ENCODE measurements around the gene PKMYT1. TPM values are rescaled to one million over a fixed set of nuclear protein-coding genes. Genes with fewer than 3 reads are reported as not detected.

Gene PKMYT1
- total RNA-seq, 2 experiments from 2014 or later: 0.47 to 0.60 TPM

DNA sequence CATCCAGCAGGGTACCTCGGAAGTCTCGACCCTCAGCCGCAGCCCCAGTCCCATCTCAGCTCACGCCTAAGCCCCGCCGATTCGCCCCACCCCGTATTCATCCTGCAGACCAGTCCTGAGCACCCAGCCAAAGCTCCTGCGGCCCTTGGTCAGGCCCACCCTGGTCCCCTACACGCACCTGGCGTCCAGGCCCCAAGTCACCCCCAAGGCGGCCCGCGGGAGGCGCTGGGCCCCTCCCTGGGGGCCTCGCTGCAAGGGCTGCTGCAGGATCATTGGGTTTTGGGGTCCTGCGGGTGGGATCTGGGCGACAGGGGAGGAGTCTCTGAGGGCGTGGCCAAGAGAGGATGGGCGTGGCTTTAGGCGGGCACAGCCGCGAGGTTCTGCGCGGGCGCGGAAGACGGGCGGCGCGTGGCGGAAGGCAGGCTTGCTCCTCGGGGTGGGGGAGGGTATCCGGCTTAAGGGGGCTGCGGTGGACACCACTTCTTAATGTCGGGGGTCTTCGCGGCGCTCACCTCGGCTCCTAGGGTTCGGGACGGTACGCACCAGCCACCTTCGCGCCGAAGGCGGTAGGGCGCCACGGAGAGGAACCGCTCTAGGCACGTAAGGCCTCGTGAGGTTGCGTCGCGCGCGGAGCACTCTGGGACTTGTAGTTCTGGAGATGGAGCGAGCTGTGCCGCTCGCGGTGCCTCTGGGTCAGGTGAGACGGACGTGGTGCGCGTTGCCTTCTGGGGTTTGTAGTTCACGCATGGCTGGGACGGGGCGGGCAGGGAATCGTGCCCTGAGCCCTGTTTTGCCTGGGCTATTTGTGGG, 43.6 kb upstream of the PKMYT1 start, which contains the start of the genes HCFC1R1 and THOC6:
Gene HCFC1R1 (minus strand): TSS at position 274 of the 810 bp plus-strand sequence. CDS start 1 bp downstream, at position 273.
Gene THOC6 (plus strand): TSS at position 367 of the 810 bp plus-strand sequence. CDS start 292 bp downstream, at position 659.
- H3K4me3 Mint-ChIP-seq: peak within 1 kb of the TSS; percentile 66
- H3K36me3 ChIP-seq (ENCODE audit: insufficient read depth, low read length): peaks cover 20% of the 10 kb centered on the region
- peaks cover 77% of the 10 kb centered on the region for H3K4me1 ChIP-seq (ENCODE audit: insufficient read depth, low read length)
- H3K27ac Mint-ChIP-seq: peak within 1 kb of the TSS; percentile 78
- peaks cover 0 to 4% of the 10 kb centered on the region in 2 experiments for H3K27me3 ChIP-seq (ENCODE audit: control insufficient read depth in 1 of 2, insufficient read depth in 2 of 2, low read length in 2 of 2)
- ATAC-seq (ENCODE audit: poor library complexity) (peak; percentile 76), DNase-seq (peak; percentile 90 to 99 (median 95))
- intact Hi-C loops (cut with DNase I, micrococcal nuclease): loop anchor here in 1 of 2 experiments (10.0 kb wide), 1 partner anchor 431 kb away; no protein-coding TSS in a partner anchor
- H3K36me3 Mint-ChIP-seq (ENCODE audit: low read depth): peaks cover 22% of the 10 kb centered on the region
- POLR2A ChIA-PET: interaction anchor here (0.6 to 2.3 kb wide), 10 partner anchors 8 to 377 kb away, joined by 4 to 8 read pairs (median 5); partner anchors contain the start of genes ZNF174, ZNF213 and ZSCAN32
- H3K9me3 Mint-ChIP-seq: no peaks in the 10 kb centered on the region
- H3K9me3 ChIP-seq (ENCODE audit: control insufficient read depth in 1 of 2, insufficient read depth in 1 of 2, low read length in 2 of 2): peaks cover 0 to 1% of the 10 kb centered on the region in 2 experiments
- peaks cover 51% of the 10 kb centered on the region for H3K4me1 Mint-ChIP-seq (ENCODE audit: low read depth)
- peaks cover 1% of the 10 kb centered on the region for H3K27me3 Mint-ChIP-seq
- CTCF ChIA-PET: interaction anchor here (0.7 to 5.1 kb wide), 4 partner anchors 8 to 156 kb away, joined by 3 to 35 read pairs (median 5); no protein-coding TSS in a partner anchor
- TF ChIP-seq, protein P1, sequence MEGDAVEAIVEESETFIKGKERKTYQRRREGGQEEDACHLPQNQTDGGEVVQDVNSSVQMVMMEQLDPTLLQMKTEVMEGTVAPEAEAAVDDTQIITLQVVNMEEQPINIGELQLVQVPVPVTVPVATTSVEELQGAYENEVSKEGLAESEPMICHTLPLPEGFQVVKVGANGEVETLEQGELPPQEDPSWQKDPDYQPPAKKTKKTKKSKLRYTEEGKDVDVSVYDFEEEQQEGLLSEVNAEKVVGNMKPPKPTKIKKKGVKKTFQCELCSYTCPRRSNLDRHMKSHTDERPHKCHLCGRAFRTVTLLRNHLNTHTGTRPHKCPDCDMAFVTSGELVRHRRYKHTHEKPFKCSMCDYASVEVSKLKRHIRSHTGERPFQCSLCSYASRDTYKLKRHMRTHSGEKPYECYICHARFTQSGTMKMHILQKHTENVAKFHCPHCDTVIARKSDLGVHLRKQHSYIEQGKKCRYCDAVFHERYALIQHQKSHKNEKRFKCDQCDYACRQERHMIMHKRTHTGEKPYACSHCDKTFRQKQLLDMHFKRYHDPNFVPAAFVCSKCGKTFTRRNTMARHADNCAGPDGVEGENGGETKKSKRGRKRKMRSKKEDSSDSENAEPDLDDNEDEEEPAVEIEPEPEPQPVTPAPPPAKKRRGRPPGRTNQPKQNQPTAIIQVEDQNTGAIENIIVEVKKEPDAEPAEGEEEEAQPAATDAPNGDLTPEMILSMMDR (IDR thresholded peaks at IDR 0.05): no peak
- peak within 1 kb of the TSS; percentile 78 for H3K4me3 ChIP-seq (ENCODE audit: low read length)
- peak within 1 kb of the TSS; percentile 80 to 96 for H3K27ac ChIP-seq (ENCODE audit: low read depth in 1 of 2, low read length in 2 of 2)

DNA sequence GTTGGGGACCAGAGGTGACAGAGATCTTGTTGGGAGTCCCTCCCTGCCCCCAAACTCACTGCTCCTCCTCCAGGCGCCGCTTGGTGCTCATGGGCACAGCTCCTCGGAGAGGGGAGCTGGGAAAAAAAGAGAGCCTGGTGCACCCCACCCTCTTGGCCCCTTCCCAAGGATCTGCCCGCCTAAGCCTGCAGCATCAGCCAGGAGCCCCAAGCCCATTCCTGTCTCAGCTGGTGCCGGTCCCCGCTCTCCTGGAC, 43.1 kb upstream of the PKMYT1 start:
- Mint-ChIP-seq H3K36me3 (ENCODE audit: low read depth) (peaks cover 22% of the 10 kb centered on the region), H3K9me3 (no peaks in the 10 kb centered on the region), H3K27ac (peak overlapping the region; percentile 78), H3K4me3 (peak overlapping the region; percentile 66), H3K27me3 (no peaks in the 10 kb centered on the region), H3K4me1 (ENCODE audit: low read depth) (peaks cover 50% of the 10 kb centered on the region)
- H3K36me3 ChIP-seq (ENCODE audit: insufficient read depth, low read length): peaks cover 20% of the 10 kb centered on the region
- ChIA-PET POLR2A (interaction anchor here (0.6 to 2.3 kb wide), 8 partner anchors 8 to 378 kb away, joined by 4 to 8 read pairs (median 4); partner anchors contain the start of genes ZNF174, ZNF213 and ZSCAN32), CTCF (interaction anchor here (1.4 to 5.4 kb wide), 4 partner anchors 8 to 106 kb away, joined by 6 to 38 read pairs (median 21); no protein-coding TSS in a partner anchor)
- peak overlapping the region; percentile 78 for H3K4me3 ChIP-seq (ENCODE audit: low read length)
- peak overlapping the region; percentile 80 to 96 for H3K27ac ChIP-seq (ENCODE audit: low read depth in 1 of 2, low read length in 2 of 2)
- H3K9me3 ChIP-seq (ENCODE audit: control insufficient read depth in 1 of 2, insufficient read depth in 1 of 2, low read length in 2 of 2): no peaks in the 10 kb centered on the region
- H3K4me1 ChIP-seq (ENCODE audit: insufficient read depth, low read length): peaks cover 74% of the 10 kb centered on the region
- DNase-seq (peak in 2 of 14 experiments; percentile 38 to 52), ATAC-seq (ENCODE audit: poor library complexity) (no peak)
- TF ChIP-seq, protein P1 (IDR thresholded peaks at IDR 0.05): no peak
- H3K27me3 ChIP-seq (ENCODE audit: control insufficient read depth in 1 of 2, insufficient read depth in 2 of 2, low read length in 2 of 2): no peaks in the 10 kb centered on the region
- intact Hi-C loops (cut with DNase I, micrococcal nuclease): loop anchor here in 1 of 2 experiments (10.0 kb wide), 1 partner anchor 431 kb away; no protein-coding TSS in a partner anchor

DNA sequence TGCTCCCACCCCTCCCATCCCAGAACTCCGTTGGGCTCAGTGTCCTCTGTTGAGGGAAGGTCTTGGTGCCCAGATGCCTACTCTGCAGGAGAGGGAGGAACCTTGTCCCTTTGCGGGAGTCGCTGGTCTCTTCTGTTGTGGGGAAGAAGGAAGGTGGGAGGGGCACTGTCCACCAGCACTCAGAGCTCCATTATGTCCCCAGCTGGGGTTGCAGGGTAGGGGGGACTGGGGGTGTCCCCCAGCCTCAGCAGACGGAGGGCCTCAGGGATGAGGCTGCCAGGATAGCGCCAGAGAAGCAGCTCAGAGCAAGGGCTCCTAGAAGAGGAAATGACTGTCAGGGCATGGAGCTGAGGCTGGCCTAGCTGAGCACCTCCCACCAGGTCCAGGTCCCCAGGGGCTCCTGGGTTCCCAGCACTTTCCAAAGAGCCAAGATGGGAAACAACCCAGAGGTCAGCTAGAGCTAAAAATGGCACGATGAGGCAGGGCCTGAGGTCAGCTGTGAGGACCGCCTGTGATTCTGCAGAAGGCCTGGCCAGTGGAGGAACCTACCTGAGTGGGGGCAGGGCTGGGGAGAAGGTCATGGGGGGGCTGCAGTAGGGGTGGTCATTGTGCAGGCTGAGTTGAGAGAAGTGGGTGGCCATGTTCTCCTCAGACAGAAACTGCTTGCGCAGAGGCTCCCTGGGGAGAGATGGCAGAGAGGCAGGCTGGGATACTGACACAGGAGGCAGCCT, 42.6 kb upstream of the PKMYT1 start:
- H3K27me3 Mint-ChIP-seq: no peaks in the 10 kb centered on the region
- no peaks in the 10 kb centered on the region for H3K9me3 Mint-ChIP-seq
- H3K4me1 Mint-ChIP-seq (ENCODE audit: low read depth): peaks cover 49% of the 10 kb centered on the region
- TF ChIP-seq, protein P1 (IDR thresholded peaks at IDR 0.05): no peak
- peak overlapping the region; percentile 66 for H3K4me3 Mint-ChIP-seq
- no peak for ATAC-seq (ENCODE audit: poor library complexity)
- peaks cover 22% of the 10 kb centered on the region for H3K36me3 Mint-ChIP-seq (ENCODE audit: low read depth)
- Histone ChIP-seq H3K4me1 (ENCODE audit: insufficient read depth, low read length) (peaks cover 76% of the 10 kb centered on the region), H3K27me3 (ENCODE audit: control insufficient read depth in 1 of 2, insufficient read depth in 2 of 2, low read length in 2 of 2) (peaks cover 0 to 1% of the 10 kb centered on the region in 2 experiments), H3K27ac (ENCODE audit: low read depth in 1 of 2, low read length in 2 of 2) (peak overlapping the region; percentile 20 to 80), H3K36me3 (ENCODE audit: insufficient read depth, low read length) (peaks cover 20% of the 10 kb centered on the region), H3K9me3 (ENCODE audit: control insufficient read depth in 1 of 2, insufficient read depth in 1 of 2, low read length in 2 of 2) (no peaks in the 10 kb centered on the region), H3K4me3 (ENCODE audit: low read length) (peak overlapping the region; percentile 78)
- peak overlapping the region; percentile 78 for H3K27ac Mint-ChIP-seq
- ChIA-PET POLR2A (interaction anchor here (0.6 to 2.3 kb wide), 10 partner anchors 9 to 378 kb away, joined by 3 to 8 read pairs (median 4); partner anchors contain the start of genes ZNF174, ZNF213 and ZSCAN32), CTCF (interaction anchor here (1.4 to 5.4 kb wide), 5 partner anchors 9 to 107 kb away, joined by 4 to 38 read pairs (median 10); no protein-coding TSS in a partner anchor)
- DNase-seq: peak in 4 of 14 experiments; percentile 27 to 63 (median 38)
- intact Hi-C loops (cut with DNase I, micrococcal nuclease): loop anchor here in 1 of 2 experiments (10.0 kb wide), 1 partner anchor 432 kb away; no protein-coding TSS in a partner anchor
